D721Med (cell line): ENCODE data around the gene DIAPH2.

Experiments
- DNase-seq: peaks from one replicate; pipeline ENCODE4 v3.0.0; 2011; ENCODE audit warnings: low spot score; ENCODE audit not compliant: insufficient read length
- FAIRE-seq: peaks from 2 replicates; lab custom pipeline; 2011; peaks lifted over from hg19 to GRCh38; lab: Jason Lieb, UNC
- TF ChIP-seq, protein P1 (sequence below): IDR thresholded peaks from 2 replicates; pipeline ENCODE4 v1.5.1; 2012; ENCODE audit warnings: mild to moderate bottlenecking, control low read depth; ENCODE audit not compliant: insufficient read depth; ENCODE audit errors: missing control alignments

DIAPH2 gene

DNA sequence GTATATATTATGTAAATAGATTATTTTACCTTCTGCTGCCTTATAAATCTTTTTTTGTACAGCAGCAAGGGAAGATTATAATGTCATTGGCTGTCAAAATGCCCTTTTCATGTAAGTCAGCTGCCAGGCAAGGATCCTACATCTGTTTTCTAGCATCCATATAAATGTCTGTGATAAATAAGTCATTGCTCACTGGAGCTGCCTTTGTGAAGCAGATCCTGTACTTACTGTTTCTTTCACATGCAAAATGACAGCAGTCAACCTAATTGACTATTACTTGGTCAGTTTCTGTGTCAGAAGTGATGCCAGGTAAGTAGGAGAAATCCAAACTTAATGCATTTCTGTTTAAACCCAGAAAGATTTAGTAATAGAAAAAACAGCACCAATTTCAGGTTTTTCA is 819.8 kb downstream of the DIAPH2 start:
- DNase-seq (no peak), FAIRE-seq (peak; percentile 38)

DNA sequence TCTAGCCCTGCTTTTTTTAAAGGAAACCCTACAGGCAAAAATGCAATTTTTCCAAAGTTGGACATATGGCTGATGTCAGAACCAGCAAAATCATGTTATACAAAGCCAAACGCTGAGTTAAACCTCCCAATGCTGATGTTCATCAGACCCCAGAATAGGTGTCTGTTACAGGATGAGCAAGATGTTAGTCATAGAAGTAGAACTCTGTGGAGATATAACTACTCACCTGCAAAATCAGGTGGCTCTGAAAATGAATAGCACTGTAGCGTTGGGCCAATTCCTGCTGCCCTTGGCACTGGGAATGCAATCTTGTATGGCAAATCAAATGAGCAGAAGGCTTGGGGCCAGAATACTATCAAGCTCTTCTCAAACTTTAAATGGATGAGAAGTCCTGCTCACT is 833.1 kb downstream of the DIAPH2 start:
- FAIRE-seq: no peak
- no peak for DNase-seq
- TF ChIP-seq, protein P1, sequence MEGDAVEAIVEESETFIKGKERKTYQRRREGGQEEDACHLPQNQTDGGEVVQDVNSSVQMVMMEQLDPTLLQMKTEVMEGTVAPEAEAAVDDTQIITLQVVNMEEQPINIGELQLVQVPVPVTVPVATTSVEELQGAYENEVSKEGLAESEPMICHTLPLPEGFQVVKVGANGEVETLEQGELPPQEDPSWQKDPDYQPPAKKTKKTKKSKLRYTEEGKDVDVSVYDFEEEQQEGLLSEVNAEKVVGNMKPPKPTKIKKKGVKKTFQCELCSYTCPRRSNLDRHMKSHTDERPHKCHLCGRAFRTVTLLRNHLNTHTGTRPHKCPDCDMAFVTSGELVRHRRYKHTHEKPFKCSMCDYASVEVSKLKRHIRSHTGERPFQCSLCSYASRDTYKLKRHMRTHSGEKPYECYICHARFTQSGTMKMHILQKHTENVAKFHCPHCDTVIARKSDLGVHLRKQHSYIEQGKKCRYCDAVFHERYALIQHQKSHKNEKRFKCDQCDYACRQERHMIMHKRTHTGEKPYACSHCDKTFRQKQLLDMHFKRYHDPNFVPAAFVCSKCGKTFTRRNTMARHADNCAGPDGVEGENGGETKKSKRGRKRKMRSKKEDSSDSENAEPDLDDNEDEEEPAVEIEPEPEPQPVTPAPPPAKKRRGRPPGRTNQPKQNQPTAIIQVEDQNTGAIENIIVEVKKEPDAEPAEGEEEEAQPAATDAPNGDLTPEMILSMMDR: no peak

More for the DNA sequence above, 819.8 kb downstream of the DIAPH2 start:
- TF ChIP-seq, protein P1: no peak

DNA sequence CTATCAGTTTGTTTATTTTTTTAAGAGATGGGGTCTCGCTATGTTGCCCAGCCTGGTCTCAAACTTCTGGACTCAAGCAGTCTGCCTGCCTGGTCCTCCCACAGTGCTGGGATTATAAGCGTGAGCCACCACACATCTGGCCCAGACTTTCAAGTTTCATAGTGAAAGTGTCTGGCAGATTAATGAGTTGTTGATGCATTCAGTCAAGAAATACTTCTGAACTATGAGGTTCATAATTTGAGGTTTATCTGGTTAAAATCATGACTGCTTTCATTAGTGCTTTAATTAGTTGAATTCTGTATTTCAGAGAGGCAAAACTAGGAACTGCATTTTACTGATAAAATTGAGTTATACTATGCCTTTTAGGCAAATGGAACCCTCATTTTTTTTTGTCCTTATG is 837.7 kb downstream of the DIAPH2 start:
- FAIRE-seq (no peak), DNase-seq (no peak)

DNA sequence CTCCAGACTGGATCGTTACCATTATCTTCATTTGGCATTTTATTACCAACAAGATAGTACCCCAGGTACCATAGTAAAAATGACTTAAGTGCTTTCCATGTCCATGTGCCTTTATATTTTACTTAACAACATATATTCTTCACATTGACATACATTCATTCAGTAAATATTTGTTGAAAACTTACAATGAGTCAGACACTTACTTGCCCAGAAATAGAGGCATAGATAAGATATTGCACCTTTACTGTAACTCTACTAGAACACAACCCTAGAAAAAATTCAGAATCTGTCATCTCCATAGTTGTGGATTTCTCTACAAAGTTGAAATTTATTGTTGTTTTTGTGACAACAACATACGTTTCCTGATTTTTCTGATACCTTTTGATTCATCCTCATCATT is 839.7 kb downstream of the DIAPH2 start:
- TF ChIP-seq, protein P1: no peak
- no peak for FAIRE-seq
- no peak for DNase-seq

More for the DNA sequence above, 837.7 kb downstream of the DIAPH2 start:
- TF ChIP-seq, protein P1: no peak

DNA sequence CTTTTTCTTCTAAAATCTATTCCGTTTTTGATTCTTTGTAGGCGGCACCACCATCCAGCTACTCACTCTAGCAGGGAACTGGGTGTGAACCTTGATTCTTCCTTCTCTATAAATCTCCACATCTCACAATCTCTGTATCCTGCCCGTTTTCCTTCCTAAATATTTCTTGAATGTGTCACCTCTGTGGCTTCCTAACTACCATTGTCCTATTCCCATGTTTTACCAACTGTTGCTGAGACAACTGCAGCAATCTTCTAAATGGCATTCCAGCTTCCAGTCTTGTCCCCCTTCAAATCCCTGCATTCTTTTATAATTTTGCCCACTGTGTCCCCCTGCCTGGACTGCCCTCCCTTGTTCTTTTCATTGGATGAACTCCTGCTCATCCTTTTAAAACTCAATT is 840.4 kb downstream of the DIAPH2 start:
- TF ChIP-seq, protein P1: no peak
- DNase-seq (no peak), FAIRE-seq (no peak)

DNA sequence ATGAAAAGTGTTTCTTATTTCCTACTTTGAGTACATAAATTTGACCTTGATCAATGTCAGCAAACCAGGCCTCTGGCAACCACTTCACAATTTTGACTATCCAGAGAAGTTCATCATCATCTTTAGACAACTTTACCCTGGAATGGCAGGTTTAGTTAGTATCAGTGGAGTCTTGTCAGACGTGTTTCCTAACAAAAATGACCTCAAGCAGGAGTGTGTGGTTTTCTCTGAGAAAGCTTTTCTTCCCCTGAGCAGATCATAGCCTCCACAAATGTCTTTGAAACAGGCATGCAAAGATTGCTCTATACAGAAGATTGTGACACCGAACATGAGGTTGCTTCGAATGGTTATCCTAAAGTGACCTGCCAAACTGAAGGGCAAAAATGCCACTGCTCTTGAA is 841.3 kb downstream of the DIAPH2 start:
- TF ChIP-seq, protein P1: no peak
- DNase-seq: no peak
- no peak for FAIRE-seq

DNA sequence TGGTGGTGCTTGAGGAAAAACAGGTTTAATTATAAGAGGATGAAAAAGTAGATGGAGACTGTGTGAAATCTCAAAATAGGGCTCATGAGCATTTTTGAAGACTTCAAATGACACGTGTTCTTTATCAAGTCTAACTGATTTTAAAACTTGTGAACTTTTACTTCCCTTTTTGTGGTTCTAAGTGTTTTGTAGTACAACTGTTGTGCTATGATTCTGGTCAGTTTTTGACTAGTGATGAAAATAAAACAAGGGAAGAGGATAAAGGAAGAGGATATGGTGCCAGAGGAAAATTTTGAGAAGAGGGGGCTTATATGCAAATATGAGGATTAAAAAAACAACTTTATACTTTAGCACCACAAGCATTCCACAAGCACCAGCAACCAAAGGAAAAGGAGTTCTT is 843.1 kb downstream of the DIAPH2 start:
- TF ChIP-seq, protein P1: no peak
- no peak for FAIRE-seq
- DNase-seq: no peak
